ENCODE data around the gene COL4A1.

Gene COL4A1

DNA sequence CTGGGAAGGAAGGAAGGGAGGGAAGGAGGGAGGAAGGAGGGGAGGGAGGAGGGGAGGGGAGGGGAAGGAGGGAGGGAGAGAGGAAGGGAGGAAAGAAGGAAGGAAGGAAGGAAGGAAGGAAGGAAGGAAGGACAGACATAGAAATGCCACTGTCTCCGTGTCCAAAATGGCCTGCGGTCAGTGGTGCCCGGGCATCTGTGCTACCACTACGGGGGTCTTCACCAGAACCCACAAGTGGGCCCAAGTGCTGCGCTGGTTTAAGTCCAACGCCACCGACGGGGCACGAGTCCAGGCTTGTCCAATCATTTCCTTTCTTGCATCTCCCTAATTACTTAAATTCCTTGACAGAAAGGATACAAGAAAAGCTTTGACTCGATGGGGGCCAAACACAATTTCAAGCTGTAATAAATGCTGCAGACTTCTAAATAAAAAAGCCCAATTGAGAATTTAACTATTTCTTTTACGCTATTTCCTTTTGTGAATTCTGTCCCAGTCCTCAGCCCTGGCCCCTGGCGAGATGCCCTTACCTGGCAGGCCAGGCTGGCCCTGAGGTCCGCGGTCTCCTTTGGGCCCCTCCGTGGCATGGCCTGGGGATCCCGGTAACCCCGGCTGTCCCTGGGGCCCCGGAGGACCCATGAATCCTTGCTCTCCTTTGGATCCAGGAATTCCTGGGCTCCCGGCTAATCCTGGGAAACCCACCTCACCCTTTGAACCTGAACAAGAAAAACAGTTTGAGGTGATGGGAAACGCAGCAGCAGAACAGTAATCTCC, 136.8 kb downstream of the COL4A1 start:
- Histone ChIP-seq H3K27me3 (replicated peaks; ENCODE audit: insufficient read depth, low read length) (no peaks in the 10 kb centered on the region), H3K9me3 (replicated peaks; ENCODE audit: insufficient read depth, low read length) (no peaks in the 10 kb centered on the region), H3K27ac (ENCODE audit: low read length) (no peak overlapping the region), H3K36me3 (replicated peaks; ENCODE audit: insufficient read depth, low read length) (no peaks in the 10 kb centered on the region), H3K4me3 (ENCODE audit: low read length) (no peak overlapping the region), H3K4me2 (ENCODE audit: low read depth, low read length) (no peak overlapping the region), H3K9ac (ENCODE audit: low read length) (no peak overlapping the region), H3K79me2 (ENCODE audit: low read length) (no peaks in the 10 kb centered on the region), H3K9me2 (replicated peaks; ENCODE audit: insufficient read depth, low read length) (no peaks in the 10 kb centered on the region), H2AFZ (ENCODE audit: low read length) (no peak overlapping the region), H3K4me1 (ENCODE audit: low read length) (no peaks in the 10 kb centered on the region), H4K20me1 (ENCODE audit: insufficient read depth, low read length) (no peaks in the 10 kb centered on the region), H3F3A (ENCODE audit: insufficient read depth, low read length) (no peaks in the 10 kb centered on the region)
- TF ChIP-seq EZH2phosphoT487 (IDR thresholded peaks at IDR 0.05; ENCODE audit: low read length), result no peak
- no peak for TF ChIP-seq EZH2 (optimal IDR thresholded peaks at IDR 0.05; ENCODE audit: low read depth, low read length)
- TF ChIP-seq, protein P1, sequence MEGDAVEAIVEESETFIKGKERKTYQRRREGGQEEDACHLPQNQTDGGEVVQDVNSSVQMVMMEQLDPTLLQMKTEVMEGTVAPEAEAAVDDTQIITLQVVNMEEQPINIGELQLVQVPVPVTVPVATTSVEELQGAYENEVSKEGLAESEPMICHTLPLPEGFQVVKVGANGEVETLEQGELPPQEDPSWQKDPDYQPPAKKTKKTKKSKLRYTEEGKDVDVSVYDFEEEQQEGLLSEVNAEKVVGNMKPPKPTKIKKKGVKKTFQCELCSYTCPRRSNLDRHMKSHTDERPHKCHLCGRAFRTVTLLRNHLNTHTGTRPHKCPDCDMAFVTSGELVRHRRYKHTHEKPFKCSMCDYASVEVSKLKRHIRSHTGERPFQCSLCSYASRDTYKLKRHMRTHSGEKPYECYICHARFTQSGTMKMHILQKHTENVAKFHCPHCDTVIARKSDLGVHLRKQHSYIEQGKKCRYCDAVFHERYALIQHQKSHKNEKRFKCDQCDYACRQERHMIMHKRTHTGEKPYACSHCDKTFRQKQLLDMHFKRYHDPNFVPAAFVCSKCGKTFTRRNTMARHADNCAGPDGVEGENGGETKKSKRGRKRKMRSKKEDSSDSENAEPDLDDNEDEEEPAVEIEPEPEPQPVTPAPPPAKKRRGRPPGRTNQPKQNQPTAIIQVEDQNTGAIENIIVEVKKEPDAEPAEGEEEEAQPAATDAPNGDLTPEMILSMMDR (IDR thresholded peaks at IDR 0.05; ENCODE audit: low read length), result no peak
- DNase-seq, result no peak

DNA sequence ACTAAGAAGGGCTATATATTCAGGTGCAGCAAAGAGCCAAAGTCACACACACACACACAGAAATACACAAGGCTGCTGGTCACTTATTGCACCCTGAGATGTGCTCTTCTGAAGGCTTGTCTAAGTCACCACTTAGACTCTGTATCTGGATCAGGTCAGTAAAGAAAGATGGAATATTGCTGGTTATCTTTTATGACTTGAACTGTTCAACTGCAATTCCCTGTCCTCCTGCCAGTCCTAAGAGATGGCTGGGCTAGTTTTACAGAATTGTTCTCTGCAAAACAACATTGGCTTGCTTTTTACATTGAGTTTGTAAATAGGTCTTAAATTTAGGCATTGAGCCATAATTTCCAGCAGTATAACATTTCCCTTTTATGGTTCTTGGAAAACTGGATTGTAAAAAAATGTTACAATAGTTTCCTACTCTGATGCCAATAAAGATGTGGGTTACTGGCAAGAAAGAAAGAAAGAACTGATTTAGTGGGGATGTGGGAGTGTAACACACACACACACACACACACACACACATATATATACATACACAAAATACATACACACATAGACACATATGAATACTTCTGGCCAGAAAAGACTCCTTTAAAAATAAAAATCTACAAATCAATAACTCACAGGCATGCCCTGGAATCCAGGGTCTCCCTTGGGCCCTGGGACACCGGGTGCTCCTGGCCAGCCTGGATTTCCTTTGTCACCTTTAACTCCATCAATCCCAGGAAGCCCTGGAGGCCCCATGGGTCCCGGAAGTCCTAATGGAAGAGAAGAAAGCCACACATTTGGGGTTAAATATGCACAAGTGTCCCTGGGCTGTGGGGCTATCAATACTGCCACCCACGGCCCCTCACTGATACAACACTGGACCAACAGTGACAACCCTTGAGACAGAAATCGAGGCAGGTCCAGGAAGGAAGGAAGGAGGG, 137.7 kb downstream of the COL4A1 start:
- no peaks in the 10 kb centered on the region for H3K36me3 ChIP-seq (replicated peaks; ENCODE audit: insufficient read depth, low read length)
- H3K79me2 ChIP-seq (ENCODE audit: low read length), result no peaks in the 10 kb centered on the region
- no peaks in the 10 kb centered on the region for H3K27me3 ChIP-seq (replicated peaks; ENCODE audit: insufficient read depth, low read length)
- no peak overlapping the region for H3K27ac ChIP-seq (ENCODE audit: low read length)
- no peaks in the 10 kb centered on the region for H3K9me2 ChIP-seq (replicated peaks; ENCODE audit: insufficient read depth, low read length)
- no peak overlapping the region for H2AFZ ChIP-seq (ENCODE audit: low read length)
- TF ChIP-seq EZH2phosphoT487 (IDR thresholded peaks at IDR 0.05; ENCODE audit: low read length), result no peak
- TF ChIP-seq, protein P1 (IDR thresholded peaks at IDR 0.05; ENCODE audit: low read length), result no peak
- TF ChIP-seq EZH2 (optimal IDR thresholded peaks at IDR 0.05; ENCODE audit: low read depth, low read length), result no peak
- H3K4me2 ChIP-seq (ENCODE audit: low read depth, low read length), result no peak overlapping the region
- H3K4me1 ChIP-seq (ENCODE audit: low read length), result no peaks in the 10 kb centered on the region
- no peaks in the 10 kb centered on the region for H3F3A ChIP-seq (ENCODE audit: insufficient read depth, low read length)
- no peak for DNase-seq
- no peak overlapping the region for H3K9ac ChIP-seq (ENCODE audit: low read length)
- no peaks in the 10 kb centered on the region for H3K9me3 ChIP-seq (replicated peaks; ENCODE audit: insufficient read depth, low read length)
- H4K20me1 ChIP-seq (ENCODE audit: insufficient read depth, low read length), result no peaks in the 10 kb centered on the region
- H3K4me3 ChIP-seq (ENCODE audit: low read length), result no peak overlapping the region

DNA sequence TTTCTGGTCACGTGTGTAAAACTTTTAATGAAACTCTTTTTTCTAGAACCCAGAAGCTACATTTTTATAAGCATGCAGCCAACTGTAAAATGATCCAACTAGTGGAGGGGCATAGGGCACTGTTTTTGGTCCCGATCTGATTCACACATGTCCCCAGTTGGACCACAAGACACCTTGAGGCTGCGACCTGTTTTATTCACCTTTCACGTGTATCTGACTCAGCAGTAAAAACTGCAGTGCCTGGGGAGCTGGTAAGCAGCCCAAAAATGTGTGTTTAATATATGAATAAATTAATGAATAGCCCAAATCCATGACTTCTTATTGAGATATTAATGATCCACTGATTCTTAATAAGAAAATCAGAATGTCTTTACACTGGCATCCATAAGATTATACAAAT, 140.4 kb downstream of the COL4A1 start:
- Histone ChIP-seq H3F3A (ENCODE audit: insufficient read depth, low read length) (no peaks in the 10 kb centered on the region), H3K36me3 (replicated peaks; ENCODE audit: insufficient read depth, low read length) (no peaks in the 10 kb centered on the region)

More for the DNA sequence above, 140.4 kb downstream of the COL4A1 start:
- no peaks in the 10 kb centered on the region for H3K4me1 ChIP-seq (ENCODE audit: low read length)
- no peaks in the 10 kb centered on the region for H4K20me1 ChIP-seq (ENCODE audit: insufficient read depth, low read length)
- H3K9me2 ChIP-seq (replicated peaks; ENCODE audit: insufficient read depth, low read length), result no peaks in the 10 kb centered on the region
- no peak for DNase-seq
- H3K79me2 ChIP-seq (ENCODE audit: low read length), result no peaks in the 10 kb centered on the region
- no peak overlapping the region for H3K4me2 ChIP-seq (ENCODE audit: low read depth, low read length)
- no peak overlapping the region for H2AFZ ChIP-seq (ENCODE audit: low read length)
- TF ChIP-seq EZH2 (optimal IDR thresholded peaks at IDR 0.05; ENCODE audit: low read depth, low read length), result no peak
- TF ChIP-seq, protein P1 (IDR thresholded peaks at IDR 0.05; ENCODE audit: low read length), result no peak
- no peak for TF ChIP-seq EZH2phosphoT487 (IDR thresholded peaks at IDR 0.05; ENCODE audit: low read length)
- no peaks in the 10 kb centered on the region for H3K27me3 ChIP-seq (replicated peaks; ENCODE audit: insufficient read depth, low read length)
- H3K4me3 ChIP-seq (ENCODE audit: low read length), result no peak overlapping the region
- no peak overlapping the region for H3K27ac ChIP-seq (ENCODE audit: low read length)
- no peak overlapping the region for H3K9ac ChIP-seq (ENCODE audit: low read length)
- H3K9me3 ChIP-seq (replicated peaks; ENCODE audit: insufficient read depth, low read length), result no peaks in the 10 kb centered on the region

Measured in MM.1S (cell line).